H9 (cell line): ENCODE measurements around the gene NFX1. TPM values are rescaled to one million over a fixed set of nuclear protein-coding genes. Genes with fewer than 3 reads are reported as not detected.

Experiments
- DNase-seq: peaks from one replicate; pipeline ENCODE4 v3.0.0-alpha.2; 2017
- H2AFZ ChIP-seq: one replicate; pipeline ENCODE4 v1.6.1; 2013; ENCODE audit warnings: mild to moderate bottlenecking, low read length, control low read depth, moderate library complexity
- H2AK5ac ChIP-seq: 2 replicates; pipeline ENCODE4 v1.6.1; 2013; ENCODE audit warnings: low read length, control low read depth, mixed read lengths; ENCODE audit not compliant: insufficient read length
- H2BK120ac ChIP-seq: one replicate; pipeline ENCODE4 v1.6.1; 2013; ENCODE audit warnings: low read depth, mild to moderate bottlenecking, low read length, control low read depth, inconsistent platforms; ENCODE audit not compliant: poor library complexity, severe bottlenecking
- H2BK12ac ChIP-seq: 2 replicates; pipeline ENCODE4 v1.6.1; 2013; ENCODE audit warnings: low read length, control low read depth, mixed read lengths, low read depth; ENCODE audit not compliant: insufficient read length
- H2BK15ac ChIP-seq: 2 replicates; pipeline ENCODE4 v1.6.1; 2013; ENCODE audit warnings: low read depth, low read length, control low read depth
- H2BK20ac ChIP-seq: one replicate; pipeline ENCODE4 v1.6.1; 2013; ENCODE audit warnings: low read depth, mild to moderate bottlenecking, low read length, control low read depth, inconsistent platforms; ENCODE audit not compliant: poor library complexity, severe bottlenecking
- H2BK5ac ChIP-seq: 2 replicates; pipeline ENCODE4 v1.6.1; 2013; ENCODE audit warnings: low read length, control low read depth, mixed read lengths; ENCODE audit not compliant: insufficient read length
- H3K14ac ChIP-seq: 2 replicates; pipeline ENCODE4 v1.6.1; 2013; ENCODE audit warnings: low read length, control low read depth; ENCODE audit not compliant: insufficient read depth
- H3K18ac ChIP-seq: 2 replicates; pipeline ENCODE4 v1.6.1; 2013; ENCODE audit warnings: low read depth, mild to moderate bottlenecking, mixed read lengths, low read length, control low read depth; ENCODE audit not compliant: insufficient read length
- H3K23ac ChIP-seq: 2 replicates; pipeline ENCODE4 v1.6.1; 2013; ENCODE audit warnings: low read length, control low read depth, mixed read lengths, low read depth; ENCODE audit not compliant: insufficient read length
- H3K23me2 ChIP-seq: 2 replicates; pipeline ENCODE4 v1.6.1; 2013; ENCODE audit warnings: low read depth, mild to moderate bottlenecking, mixed read lengths, low read length, control low read depth; ENCODE audit not compliant: insufficient read length, poor library complexity, severe bottlenecking
- H3K27ac ChIP-seq: 2 replicates; pipeline ENCODE4 v1.5.1; 2013; ENCODE audit warnings: low read length, control low read depth, mixed read lengths, low read depth; ENCODE audit not compliant: insufficient read length
- H3K27me3 ChIP-seq: 2 replicates; pipeline ENCODE4 v1.6.1; 2013; ENCODE audit warnings: low read length, control low read depth, inconsistent platforms; ENCODE audit not compliant: insufficient read depth
- H3K4ac ChIP-seq: 2 replicates; pipeline ENCODE4 v1.6.1; 2013; ENCODE audit warnings: low read depth, mild to moderate bottlenecking, control low read depth, inconsistent platforms, low read length, moderate library complexity
- H3K4me1 ChIP-seq: 2 replicates; pipeline ENCODE4 v1.6.1; 2013; ENCODE audit warnings: low read length, control low read depth, inconsistent platforms; ENCODE audit not compliant: insufficient read depth
- H3K4me2 ChIP-seq: 2 replicates; pipeline ENCODE4 v1.6.1; 2013; ENCODE audit warnings: low read length, control low read depth, mixed read lengths; ENCODE audit not compliant: insufficient read length, insufficient read depth
- H3K56ac ChIP-seq: 2 replicates; pipeline ENCODE4 v1.6.1; 2013; ENCODE audit warnings: low read depth, mild to moderate bottlenecking, mixed read lengths, low read length, control low read depth; ENCODE audit not compliant: insufficient read length
- H3K79me1 ChIP-seq: 2 replicates; pipeline ENCODE4 v1.6.1; 2013; ENCODE audit warnings: low read depth, mild to moderate bottlenecking, moderate library complexity, low read length, control low read depth, inconsistent platforms; ENCODE audit not compliant: insufficient read depth, poor library complexity, severe bottlenecking
- H3K79me2 ChIP-seq: 2 replicates; pipeline ENCODE4 v1.6.1; 2013; ENCODE audit warnings: low read length, control low read depth, inconsistent platforms; ENCODE audit not compliant: insufficient read depth
- H3K9ac ChIP-seq: 2 replicates; pipeline ENCODE4 v1.6.1; 2013; ENCODE audit warnings: low read length, control low read depth, mixed read lengths; ENCODE audit not compliant: insufficient read length; ENCODE audit errors: extremely low read depth
- H3K9me3 ChIP-seq: one replicate; pipeline ENCODE4 v1.6.1; 2013; ENCODE audit warnings: low read depth, low read length, inconsistent platforms; ENCODE audit not compliant: control insufficient read depth
- H3T11ph ChIP-seq: one replicate; pipeline ENCODE4 v1.6.1; 2013; ENCODE audit warnings: mild to moderate bottlenecking, low read length, control low read depth, inconsistent platforms
- H4K20me1 ChIP-seq: one replicate; pipeline ENCODE4 v1.6.1; 2013; ENCODE audit not compliant: control insufficient read depth, insufficient read length, insufficient read depth
- H4K5ac ChIP-seq: 2 replicates; pipeline ENCODE4 v1.6.1; 2013; ENCODE audit warnings: low read depth, mild to moderate bottlenecking, mixed read lengths, low read length, control low read depth; ENCODE audit not compliant: insufficient read length
- H4K8ac ChIP-seq: replicated peaks from 2 replicates; pipeline ENCODE4 v1.6.1; 2013; ENCODE audit warnings: low read length, control low read depth, mixed read lengths, low read depth; ENCODE audit not compliant: insufficient read length
- H4K91ac ChIP-seq: 2 replicates; pipeline ENCODE4 v1.6.1; 2013; ENCODE audit warnings: low read depth, mild to moderate bottlenecking, moderate library complexity, mixed read lengths, low read length, control low read depth; ENCODE audit not compliant: insufficient read length
- H3K27ac Mint-ChIP-seq, 3 experiments: 2 replicates in 2 of 3; 3 replicates in 1 of 3; pipeline ENCODE4 v1.8.0; 2020 to 2021; ENCODE audit warnings: mixed read lengths in 3 of 3, mild to moderate bottlenecking in 1 of 3, moderate library complexity in 1 of 3
- H3K27me3 Mint-ChIP-seq: 2 replicates; pipeline ENCODE4 v1.8.0; 2021; ENCODE audit warnings: low read depth, mild to moderate bottlenecking, moderate library complexity, mixed read lengths
- H3K36me3 Mint-ChIP-seq, 3 experiments: 2 replicates in 2 of 3; 3 replicates in 1 of 3; pipeline ENCODE4 v1.8.0; 2020 to 2021; ENCODE audit warnings: low read depth in 3 of 3, mixed read lengths in 3 of 3; ENCODE audit not compliant: insufficient read depth in 1 of 3
- H3K4me1 Mint-ChIP-seq, 2 experiments: 2 replicates each; pipeline ENCODE4 v1.8.0; 2020; ENCODE audit warnings: mixed read lengths in 2 of 2
- H3K4me3 Mint-ChIP-seq, 2 experiments: 2 replicates in 1 of 2; 3 replicates in 1 of 2; pipeline ENCODE4 v1.8.0; 2020 to 2021; ENCODE audit warnings: mild to moderate bottlenecking in 2 of 2, mixed read lengths in 2 of 2, moderate library complexity in 1 of 2
- H3K9me3 Mint-ChIP-seq, 2 experiments: 2 replicates in 1 of 2; 3 replicates in 1 of 2; pipeline ENCODE4 v1.8.0; 2020; ENCODE audit warnings: mild to moderate bottlenecking in 2 of 2, mixed read lengths in 2 of 2, moderate library complexity in 1 of 2
- WGBS: extraction: QIAGEN DNeasy Blood & Tissue Kit; methylation state at CpG from one replicate; pipeline ENCODE4 v1.1.7; 2013; ENCODE audit warnings: missing lambda C conversion rate, low lambda C conversion rate, mixed read lengths; ENCODE audit not compliant: insufficient read length; ENCODE audit errors: extremely low coverage; 5-methylcytosine and 5-hydroxymethylcytosine counted together
- total RNA-seq: library from RNA; stranded (reverse); gene quantifications from 2 replicates; pipeline ENCODE4 v1.2.1, GENCODE V29; 2021
- TF ChIP-seq, protein P1 (sequence below): fragments of 200-600 bp; sonication (generic); conservative IDR thresholded peaks from 3 replicates; pipeline ENCODE4 v1.8.0; 2021; ENCODE audit warnings: antibody characterized with exemption, mild to moderate bottlenecking

The NFX1 gene
- total RNA-seq, 1 experiment from 2014 or later: 35.1 TPM

GRCh38 chr9:33344145-33344544, 53.8 kb downstream of the NFX1 start:
- H4K5ac ChIP-seq: no peak overlapping the region
- H3K4ac ChIP-seq: no peak overlapping the region
- H4K20me1 ChIP-seq: no peaks in the 10 kb centered on the region
- no peak overlapping the region for H2AFZ ChIP-seq
- H2BK15ac ChIP-seq: no peak overlapping the region
- H4K91ac ChIP-seq: no peak overlapping the region
- H3T11ph ChIP-seq: no peak overlapping the region
- H2AK5ac ChIP-seq: no peak overlapping the region
- H3K23me2 ChIP-seq: no peaks in the 10 kb centered on the region
- H3K9ac ChIP-seq: no peak overlapping the region
- H3K4me1 ChIP-seq: no peaks in the 10 kb centered on the region
- no peaks in the 10 kb centered on the region for H3K79me2 ChIP-seq
- peaks cover 50 to 89% (median 78%) of the 10 kb centered on the region in 3 experiments for H3K36me3 Mint-ChIP-seq
- no peak overlapping the region for H2BK12ac ChIP-seq
- H2BK20ac ChIP-seq: no peak overlapping the region
- H3K18ac ChIP-seq: no peak overlapping the region
- no peak overlapping the region for H3K56ac ChIP-seq
- H3K27ac ChIP-seq: no peak overlapping the region
- WGBS: no CpG with 5 or more reads among the region's 3 CpGs
- H3K79me1 ChIP-seq: no peaks in the 10 kb centered on the region
- no peak overlapping the region for H3K4me2 ChIP-seq
- TF ChIP-seq, protein P1, sequence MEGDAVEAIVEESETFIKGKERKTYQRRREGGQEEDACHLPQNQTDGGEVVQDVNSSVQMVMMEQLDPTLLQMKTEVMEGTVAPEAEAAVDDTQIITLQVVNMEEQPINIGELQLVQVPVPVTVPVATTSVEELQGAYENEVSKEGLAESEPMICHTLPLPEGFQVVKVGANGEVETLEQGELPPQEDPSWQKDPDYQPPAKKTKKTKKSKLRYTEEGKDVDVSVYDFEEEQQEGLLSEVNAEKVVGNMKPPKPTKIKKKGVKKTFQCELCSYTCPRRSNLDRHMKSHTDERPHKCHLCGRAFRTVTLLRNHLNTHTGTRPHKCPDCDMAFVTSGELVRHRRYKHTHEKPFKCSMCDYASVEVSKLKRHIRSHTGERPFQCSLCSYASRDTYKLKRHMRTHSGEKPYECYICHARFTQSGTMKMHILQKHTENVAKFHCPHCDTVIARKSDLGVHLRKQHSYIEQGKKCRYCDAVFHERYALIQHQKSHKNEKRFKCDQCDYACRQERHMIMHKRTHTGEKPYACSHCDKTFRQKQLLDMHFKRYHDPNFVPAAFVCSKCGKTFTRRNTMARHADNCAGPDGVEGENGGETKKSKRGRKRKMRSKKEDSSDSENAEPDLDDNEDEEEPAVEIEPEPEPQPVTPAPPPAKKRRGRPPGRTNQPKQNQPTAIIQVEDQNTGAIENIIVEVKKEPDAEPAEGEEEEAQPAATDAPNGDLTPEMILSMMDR: no peak
- H2BK5ac ChIP-seq: no peak overlapping the region
- H3K9me3 Mint-ChIP-seq: peaks cover 20% of the 10 kb centered on the region in 2 experiments
- H3K27ac Mint-ChIP-seq: no peak overlapping the region
- no peak overlapping the region for H4K8ac ChIP-seq
- peaks cover 19% of the 10 kb centered on the region for H3K9me3 ChIP-seq
- no peak for DNase-seq
- no peak overlapping the region for H2BK120ac ChIP-seq
- H3K4me1 Mint-ChIP-seq: peaks cover 4 to 5% of the 10 kb centered on the region in 2 experiments; a peak in 2 of 4 replicates
- H3K27me3 ChIP-seq: no peaks in the 10 kb centered on the region
- H3K27me3 Mint-ChIP-seq: no peaks in the 10 kb centered on the region
- no peak overlapping the region for H3K4me3 Mint-ChIP-seq
- H3K14ac ChIP-seq: no peak overlapping the region
- no peak overlapping the region for H3K23ac ChIP-seq
